ENCODE results near the gene ECD.
A peak's percentile ranks its signal among the peaks of the same experiment; 100 is the strongest.

Gene ECD

GRCh38 chr10:73167783-73168464, at the start of gene ECD, which contains the start of gene FAM149B1:
Gene ECD, minus strand, starts transcription at chr10:73168008. Its CDS starts 4,071 bp downstream, at chr10:73163937.
Gene FAM149B1, plus strand, starts transcription at chr10:73168119. Its CDS starts 221 bp downstream, at chr10:73168340.
- peak; percentile 93 for DNase-seq

- DNase-seq, result no peak
These were observed 47.9 kb upstream of the ECD start for GRCh38 chr10:73215749-73216148.

- DNase-seq, result no peak
These were observed 43.5 kb upstream of the ECD start for GRCh38 chr10:73211106-73211811.

- no peak for DNase-seq
These were observed 42.7 kb upstream of the ECD start for GRCh38 chr10:73210395-73211105.

GRCh38 chr10:73209705-73210104, 41.9 kb upstream of the ECD start:
- no peak for DNase-seq

- DNase-seq, result no peak
These were observed 40.1 kb upstream of the ECD start for GRCh38 chr10:73207883-73208282.

GRCh38 chr10:73206385-73206784, 38.6 kb upstream of the ECD start:
- DNase-seq, result no peak

- DNase-seq, result no peak
These were observed 38.1 kb upstream of the ECD start for GRCh38 chr10:73205890-73206289.

- DNase-seq, result no peak
These were observed 37.3 kb upstream of the ECD start for GRCh38 chr10:73205081-73205480.

GRCh38 chr10:73190188-73190587, 22.4 kb upstream of the ECD start:
- no peak for DNase-seq

- DNase-seq, result no peak
These were observed 18.5 kb upstream of the ECD start for GRCh38 chr10:73186266-73186665.

GRCh38 chr10:73183667-73184281, 16.0 kb upstream of the ECD start:
- no peak for DNase-seq

GRCh38 chr10:73182568-73182967, 14.8 kb upstream of the ECD start:
- DNase-seq, result no peak

- DNase-seq, result no peak
These were observed 6.5 kb upstream of the ECD start for GRCh38 chr10:73174148-73174925.

GRCh38 chr10:73172867-73173266, 5.1 kb upstream of the ECD start:
- DNase-seq, result no peak

- no peak for DNase-seq
These were observed 1.5 kb upstream of the ECD start for GRCh38 chr10:73169320-73169719.

GRCh38 chr10:73168465-73168803, 626 bp upstream of the ECD start:
- DNase-seq, result no peak

- DNase-seq, result peak in 1 of 2 donors; percentile 25
These were observed 388 bp downstream of the ECD start for GRCh38 chr10:73167458-73167782.

GRCh38 chr10:73166972-73167371, 836 bp downstream of the ECD start:
- DNase-seq, result no peak

- DNase-seq, result no peak
These were observed 4.7 kb downstream of the ECD start for GRCh38 chr10:73163096-73163495.

GRCh38 chr10:73161662-73162061, 6.1 kb downstream of the ECD start:
- DNase-seq, result no peak

- DNase-seq, result no peak
These were observed 6.7 kb downstream of the ECD start for GRCh38 chr10:73161079-73161478.

Measured in CD4-positive, alpha-beta T cell treated with Interleukin-4 for 1 hour (primary cell).